HG03108 (cell line): ENCODE data around the gene COX6B2.

Source experiments
- ATAC-seq: cut with Tn5 transposase; IDR thresholded peaks from one replicate; pipeline ENCODE4 v1.9.1; 2021; ENCODE audit warnings: moderate library complexity; ENCODE audit not compliant: unreplicated experiment

Gene COX6B2

GRCh38 chr19:55315956-55316525, 38.5 kb downstream of the COX6B2 start:
- no peak for ATAC-seq

DNA sequence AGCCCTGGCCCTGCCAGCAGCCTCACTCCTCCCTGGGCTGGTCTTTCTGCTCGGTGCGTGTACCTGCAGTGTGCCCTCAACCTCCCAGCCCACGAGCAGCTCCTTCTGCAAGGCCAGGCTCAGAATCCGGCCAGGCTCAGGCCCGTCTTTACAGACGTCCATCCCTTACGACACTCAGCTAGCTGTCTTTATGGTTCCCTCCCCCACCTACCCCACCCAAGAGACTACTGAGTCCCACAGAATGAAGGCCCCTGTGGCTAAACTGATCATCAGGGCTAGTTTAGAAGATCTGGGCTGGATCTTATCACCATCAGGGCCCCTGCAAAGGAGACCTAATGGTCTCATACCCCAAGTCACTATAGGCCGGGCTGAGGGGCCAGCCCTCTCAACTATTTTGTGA, 40.1 kb downstream of the COX6B2 start:
- ATAC-seq, result no peak

DNA sequence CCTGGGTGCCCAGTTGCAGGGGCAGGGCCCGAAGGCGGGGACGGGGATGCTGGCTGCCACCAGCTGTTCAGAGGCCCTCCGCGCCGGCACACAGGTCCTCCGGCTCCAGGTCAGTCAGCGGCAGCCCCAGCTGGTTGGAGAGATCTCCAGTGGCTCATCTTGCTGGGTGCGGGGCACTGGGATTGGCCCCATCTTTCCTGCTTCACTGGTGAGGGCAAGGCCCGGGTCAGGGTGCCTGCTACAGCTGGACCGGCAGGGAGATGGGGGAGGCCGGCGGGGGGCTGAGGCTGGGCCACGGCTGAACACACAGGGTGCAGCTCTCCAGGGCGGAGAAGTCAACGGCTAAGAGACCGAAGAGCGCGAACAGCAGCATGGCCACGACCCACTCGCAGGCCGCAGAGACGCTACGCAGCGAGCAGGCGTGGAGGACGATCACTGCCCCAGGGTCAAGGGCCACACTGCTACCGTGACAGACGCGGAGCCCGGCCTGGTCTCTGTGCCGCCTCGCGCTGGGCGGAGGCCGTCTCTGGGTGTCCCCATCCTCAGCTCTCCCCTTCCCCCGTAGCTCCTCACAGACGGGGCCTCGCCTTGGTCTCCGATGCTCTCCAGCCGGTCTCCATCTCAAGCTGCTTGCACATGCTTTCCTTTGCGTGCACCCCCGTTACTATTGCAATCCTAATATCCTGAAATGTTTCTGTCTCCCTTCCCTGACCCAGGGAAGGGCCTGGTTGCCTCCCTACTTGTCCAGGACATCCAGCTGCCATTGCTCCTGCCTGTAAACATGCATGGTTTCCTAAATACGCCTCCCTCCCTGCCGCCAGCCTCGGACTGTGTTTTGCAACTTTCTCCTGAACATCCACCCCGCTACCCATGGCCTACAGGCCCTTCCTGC, 41.7 kb downstream of the COX6B2 start:
- ATAC-seq, result no peak

DNA sequence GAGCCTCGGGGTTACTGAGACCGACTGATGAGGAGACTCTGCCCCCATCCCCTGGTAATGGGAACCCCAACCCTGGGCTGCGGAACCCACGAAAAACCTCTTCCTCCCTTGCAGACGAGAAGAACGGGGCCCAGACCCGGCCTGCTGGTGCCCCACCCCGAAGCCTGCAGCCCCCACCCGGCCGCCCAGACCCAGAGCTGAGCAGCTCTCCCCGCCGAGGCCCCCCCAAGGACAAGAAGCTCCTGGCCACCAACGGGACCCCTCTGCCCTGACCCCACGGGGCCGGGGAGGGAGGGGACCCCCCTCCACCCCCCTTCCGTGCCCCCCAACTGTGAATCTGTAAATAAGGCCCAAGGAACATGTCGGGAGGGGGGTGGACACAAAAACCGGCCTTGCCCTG, 42.7 kb downstream of the COX6B2 start:
- no peak for ATAC-seq

GRCh38 chr19:55311397-55311796, 43.1 kb downstream of the COX6B2 start:
- no peak for ATAC-seq

DNA sequence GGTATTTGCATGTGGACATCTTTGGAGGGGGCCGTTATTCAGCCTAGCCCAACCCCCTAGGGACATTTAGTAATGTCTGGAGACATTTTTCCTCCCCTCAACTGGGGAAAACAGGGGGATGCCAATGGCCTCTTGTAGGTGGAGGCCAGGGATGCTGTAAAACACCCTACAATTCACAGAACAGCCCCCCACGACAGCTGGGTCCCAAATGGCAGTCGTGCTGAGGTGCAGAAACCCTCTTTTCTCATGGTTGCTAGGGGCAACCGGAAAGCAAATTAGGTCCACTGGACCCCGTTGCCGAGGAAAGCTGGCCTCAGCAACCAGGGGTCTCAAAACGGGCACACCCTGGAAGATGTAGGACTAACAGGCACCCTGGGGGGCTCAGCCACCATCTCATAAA, 44.0 kb downstream of the COX6B2 start:
- ATAC-seq, result no peak

DNA sequence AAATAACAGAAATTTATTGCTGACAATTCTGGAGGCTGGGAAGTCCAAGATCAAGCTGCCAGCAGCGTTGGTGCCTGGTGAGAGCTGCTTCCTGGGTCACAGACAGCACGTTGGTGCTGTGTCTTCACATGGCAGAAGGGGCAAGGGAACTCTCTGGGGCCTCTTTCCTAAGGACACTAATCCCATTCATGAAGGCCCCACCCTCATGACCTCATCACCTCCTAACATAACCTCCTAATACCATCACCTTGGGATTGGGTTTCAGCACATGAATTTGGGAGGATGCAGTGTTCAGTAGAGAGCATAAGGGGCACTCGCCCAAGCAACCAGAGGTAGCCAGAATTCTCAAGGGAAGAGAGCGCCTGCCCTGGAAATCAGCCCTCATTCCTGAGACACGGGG, 45.1 kb downstream of the COX6B2 start:
- ATAC-seq, result no peak

GRCh38 chr19:55308281-55308680, 46.2 kb downstream of the COX6B2 start:
- ATAC-seq, result no peak

DNA sequence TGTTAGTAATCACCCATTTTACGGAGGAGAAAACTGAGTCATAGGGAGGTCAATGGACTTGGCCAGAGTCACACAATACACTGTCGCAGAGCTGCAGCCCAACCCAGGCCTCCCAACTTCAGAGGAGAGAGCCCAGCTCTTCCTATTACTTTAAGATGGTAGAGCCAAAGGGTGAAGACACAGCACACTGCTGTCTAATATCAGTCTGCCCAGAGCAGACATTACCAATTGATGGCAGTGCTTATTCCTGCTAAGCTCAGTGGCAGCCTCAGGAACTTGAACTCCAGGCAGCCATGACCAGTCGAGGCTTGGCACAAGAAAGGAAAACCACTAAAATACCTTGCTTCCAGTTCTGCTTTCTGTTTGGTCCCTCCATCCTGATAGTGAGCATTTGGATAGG, 47.8 kb downstream of the COX6B2 start:
- ATAC-seq, result no peak

DNA sequence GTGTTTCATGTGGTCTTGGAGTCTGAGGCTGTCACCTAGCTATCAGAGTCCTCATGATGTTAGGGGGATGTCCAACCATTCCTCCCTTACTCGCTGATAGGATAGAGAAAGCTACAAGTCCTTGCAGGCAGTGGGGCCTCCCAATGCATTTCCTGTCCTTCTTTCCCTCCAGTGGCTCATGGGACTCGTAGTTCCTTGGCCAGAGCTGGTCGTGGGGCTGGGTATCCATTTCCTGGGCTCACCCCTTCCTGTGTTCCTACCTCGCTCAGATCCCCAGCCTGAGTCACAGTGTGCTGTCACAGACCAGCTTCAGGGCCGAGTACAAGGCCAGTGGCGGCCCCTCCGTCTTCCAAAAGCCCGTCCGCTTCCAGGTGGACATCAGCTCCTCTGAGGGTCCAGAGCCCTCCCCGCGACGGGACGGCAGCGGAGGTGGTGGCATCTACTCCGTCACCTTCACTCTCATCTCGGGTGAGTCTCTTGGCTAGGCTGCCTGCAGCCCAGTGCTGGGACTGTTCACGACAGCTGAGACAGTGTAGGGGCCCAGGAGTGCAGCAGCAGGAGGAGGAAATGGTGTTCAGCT, 48.4 kb downstream of the COX6B2 start:
- ATAC-seq, result no peak

DNA sequence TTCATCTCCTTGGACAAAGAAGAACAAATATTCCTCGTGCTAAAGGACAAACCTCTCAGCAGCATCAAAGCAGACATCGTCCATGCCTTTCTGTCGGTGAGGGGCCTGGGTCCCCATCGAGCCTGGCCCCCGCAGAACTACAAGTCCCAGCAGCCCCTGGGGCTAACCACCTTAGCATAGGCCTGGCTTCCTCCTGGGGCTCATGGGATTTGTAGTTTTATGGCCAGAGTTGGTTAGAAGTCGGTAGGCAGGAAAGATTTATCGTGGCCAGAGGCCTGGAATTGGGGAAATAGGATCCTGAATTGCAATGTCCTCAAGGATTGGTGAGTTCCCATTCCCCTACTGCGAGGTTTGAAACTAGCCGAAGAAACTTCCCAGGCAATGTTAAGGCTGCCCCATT, 49.0 kb downstream of the COX6B2 start:
- no peak for ATAC-seq

- ATAC-seq, result no peak
Observed at GRCh38 chr19:55304980-55305379, 49.5 kb downstream of the COX6B2 start.

- no peak for ATAC-seq
Observed at GRCh38 chr19:55304279-55304978, 50.1 kb downstream of the COX6B2 start.

GRCh38 chr19:55303477-55303876, 51.0 kb downstream of the COX6B2 start:
- no peak for ATAC-seq

- ATAC-seq, result no peak
Observed at GRCh38 chr19:55302318-55302703, 52.2 kb downstream of the COX6B2 start.

GRCh38 chr19:55301459-55302317, 52.8 kb downstream of the COX6B2 start:
- peak; percentile 57 for ATAC-seq

DNA sequence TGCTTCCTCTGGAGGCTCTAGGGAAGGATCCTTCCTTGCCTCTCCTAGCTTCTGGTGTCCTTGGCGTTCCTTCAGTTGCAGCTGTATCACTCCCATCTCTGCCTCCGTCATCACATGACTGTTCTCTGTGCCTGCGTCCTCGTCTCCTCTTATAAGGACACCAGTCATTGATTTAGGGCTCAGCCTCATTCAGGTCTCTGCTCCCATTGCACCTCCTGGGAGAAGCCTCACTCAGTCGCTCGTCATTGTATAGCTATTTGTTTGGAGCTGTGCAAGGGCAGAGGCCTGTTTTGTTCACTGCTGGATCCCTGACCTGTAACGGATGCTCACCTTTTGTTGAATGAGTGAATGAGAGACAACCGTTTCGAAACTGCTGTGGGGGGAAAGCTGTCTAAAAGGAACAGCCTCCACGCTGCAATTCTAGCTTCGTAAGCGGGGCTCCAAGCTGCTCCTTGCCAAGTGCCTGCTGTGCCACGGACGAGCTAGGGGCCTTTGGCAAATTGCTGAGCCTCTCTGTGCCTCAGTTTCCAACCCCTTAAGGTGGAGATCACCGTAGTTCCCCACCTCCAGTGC, 53.5 kb downstream of the COX6B2 start:
- ATAC-seq, result no peak

GRCh38 chr19:55299991-55300390, 54.5 kb downstream of the COX6B2 start:
- ATAC-seq, result no peak
